Dermis blood vessel endothelial cell (primary cell): ENCODE data around the gene INO80D. TPM values are rescaled to one million over a fixed set of nuclear protein-coding genes. Genes with fewer than 3 reads are reported as not detected.
"Not testable (repeated sequence)": the region's sequence is repeated elsewhere in the genome, so short reads cannot be mapped to it uniquely, and the experiment has no call there.

Source experiments
- DNase-seq: peaks from one replicate; pipeline ENCODE4 v3.0.0; 2010
- total RNA-seq: library from RNA; depleted of rRNA; stranded (reverse); fragments of >200 nt; gene quantifications from 2 replicates; pipeline ENCODE4 v1.2.3, GENCODE V29; 2014

Gene INO80D, protein sequence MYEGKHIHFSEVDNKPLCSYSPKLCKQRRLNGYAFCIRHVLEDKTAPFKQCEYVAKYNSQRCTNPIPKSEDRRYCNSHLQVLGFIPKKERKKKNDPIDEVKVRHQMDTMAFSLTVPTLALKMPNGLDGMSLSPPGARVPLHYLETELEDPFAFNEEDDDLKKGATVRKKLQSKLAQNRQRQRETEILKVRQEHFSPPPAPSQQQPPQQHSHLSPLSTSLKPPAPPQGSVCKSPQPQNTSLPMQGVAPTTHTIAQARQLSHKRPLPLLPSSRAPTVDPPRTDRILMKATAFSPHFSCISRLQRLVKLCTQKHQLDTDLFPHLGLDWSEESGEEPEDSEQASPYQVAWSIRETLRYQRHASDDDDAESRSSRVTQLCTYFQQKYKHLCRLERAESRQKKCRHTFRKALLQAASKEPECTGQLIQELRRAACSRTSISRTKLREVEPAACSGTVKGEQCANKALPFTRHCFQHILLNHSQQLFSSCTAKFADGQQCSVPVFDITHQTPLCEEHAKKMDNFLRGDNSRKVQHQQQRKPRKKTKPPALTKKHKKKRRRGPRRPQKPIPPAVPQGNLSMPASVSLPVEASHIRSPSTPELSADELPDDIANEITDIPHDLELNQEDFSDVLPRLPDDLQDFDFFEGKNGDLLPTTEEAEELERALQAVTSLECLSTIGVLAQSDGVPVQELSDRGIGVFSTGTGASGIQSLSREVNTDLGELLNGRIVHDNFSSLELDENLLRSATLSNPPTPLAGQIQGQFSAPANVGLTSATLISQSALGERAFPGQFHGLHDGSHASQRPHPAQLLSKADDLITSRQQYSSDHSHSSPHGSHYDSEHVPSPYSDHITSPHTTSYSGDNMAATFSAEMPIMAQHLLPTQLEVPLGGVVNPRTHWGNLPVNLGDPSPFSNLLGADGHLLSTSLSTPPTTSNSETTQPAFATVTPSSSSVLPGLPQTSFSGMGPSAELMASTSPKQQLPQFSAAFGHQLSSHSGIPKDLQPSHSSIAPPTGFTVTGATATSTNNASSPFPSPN
- 10.4 and 12.9 TPM in 2 replicates for total RNA-seq

DNA sequence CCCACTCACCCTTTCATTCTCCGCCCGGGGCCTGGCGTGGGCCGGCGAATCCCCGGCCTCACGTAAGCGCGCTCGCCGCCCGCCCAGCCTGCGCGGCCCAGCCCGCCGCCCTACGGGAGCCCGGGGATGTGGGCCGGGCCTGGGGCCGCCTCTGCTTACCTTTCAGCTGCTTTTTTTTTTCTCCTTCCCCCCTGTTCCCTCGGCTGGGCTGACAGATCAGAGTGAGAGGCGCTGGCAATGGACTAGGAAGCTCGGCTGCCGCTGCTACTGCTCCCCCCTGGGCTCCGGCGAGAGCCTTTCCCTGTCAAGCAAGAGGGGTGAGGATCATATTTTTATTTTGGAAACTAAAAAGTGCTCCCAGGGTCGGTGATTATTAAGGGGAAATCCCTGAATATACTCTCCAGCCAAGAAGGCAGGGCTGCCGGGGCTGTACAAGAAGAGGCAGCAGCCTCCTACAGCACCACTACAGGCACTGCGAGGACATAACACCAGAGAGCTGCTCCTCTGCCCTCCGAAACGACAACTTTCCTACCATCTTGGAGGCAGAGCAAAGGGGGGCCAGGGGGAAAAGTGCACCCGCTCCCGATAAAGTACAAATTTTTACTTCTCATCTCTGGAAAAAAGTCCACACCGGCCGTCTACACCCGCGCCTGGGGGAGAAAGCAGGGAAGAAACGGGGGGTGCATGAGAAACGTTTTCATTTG is at the start of gene INO80D:
INO80D (minus strand) TSS at position 433 of the 704 bp plus-strand sequence. CDS start 23,158 bp downstream, outside the sequence.
- DNase-seq: peak; percentile 90

DNA sequence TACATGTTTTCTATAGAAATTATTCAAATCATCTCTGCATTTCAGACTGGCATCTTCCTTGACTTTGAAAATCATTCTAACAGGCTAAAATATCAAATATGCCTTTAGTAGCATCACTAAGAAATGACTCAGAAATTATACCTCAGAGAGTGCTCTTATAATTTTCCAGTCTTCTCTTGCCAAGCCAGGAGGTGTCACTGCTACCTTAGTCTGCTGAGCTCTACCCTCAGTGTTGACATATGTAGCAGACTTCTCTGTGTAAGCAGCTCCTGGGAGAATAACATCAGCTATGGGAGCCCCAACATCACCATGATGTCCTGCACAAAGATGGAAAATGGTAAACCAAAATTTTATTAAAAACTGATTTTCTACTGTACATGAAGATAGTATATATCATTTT is 41.7 kb upstream of the INO80D start:
- no peak for DNase-seq

DNA sequence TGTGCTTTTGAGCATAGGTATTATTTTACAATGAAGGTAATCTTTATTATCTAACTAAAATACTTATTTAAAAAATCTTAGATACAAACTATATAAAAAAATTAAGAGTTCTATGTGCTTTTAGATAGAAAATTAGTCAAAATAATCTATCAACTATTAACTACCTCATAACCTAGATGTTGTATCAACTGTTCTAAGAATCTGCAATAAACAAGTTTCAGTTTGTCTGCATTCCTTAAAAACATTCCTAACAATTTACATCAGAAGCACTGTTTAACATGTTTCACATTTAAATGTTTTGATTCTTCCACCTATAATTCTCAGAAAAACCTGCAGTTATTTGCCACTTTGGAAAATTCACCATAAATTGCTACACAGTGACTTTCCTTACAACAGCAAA is 39.9 kb upstream of the INO80D start:
- no peak for DNase-seq

DNA sequence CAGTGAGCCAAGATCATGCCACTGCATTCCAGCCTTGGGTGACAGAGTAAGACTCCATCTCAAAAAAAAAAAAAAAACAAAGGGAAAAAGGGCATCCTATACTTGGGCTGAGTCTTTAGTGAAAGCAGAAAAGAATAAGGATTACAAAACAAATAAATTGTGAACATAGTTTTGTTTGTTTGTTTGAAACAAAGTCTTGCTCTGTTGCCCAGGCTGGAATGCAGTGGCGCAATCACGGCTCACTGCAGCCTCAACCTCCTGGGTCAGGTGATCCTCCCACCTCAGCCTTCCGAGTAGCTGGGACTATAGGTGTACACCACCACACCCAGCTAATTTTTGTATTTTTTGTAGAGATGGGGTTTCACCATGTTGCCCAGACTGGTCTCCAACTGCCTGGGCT is 36.6 kb upstream of the INO80D start:
- not testable (repeated sequence) for DNase-seq

DNA sequence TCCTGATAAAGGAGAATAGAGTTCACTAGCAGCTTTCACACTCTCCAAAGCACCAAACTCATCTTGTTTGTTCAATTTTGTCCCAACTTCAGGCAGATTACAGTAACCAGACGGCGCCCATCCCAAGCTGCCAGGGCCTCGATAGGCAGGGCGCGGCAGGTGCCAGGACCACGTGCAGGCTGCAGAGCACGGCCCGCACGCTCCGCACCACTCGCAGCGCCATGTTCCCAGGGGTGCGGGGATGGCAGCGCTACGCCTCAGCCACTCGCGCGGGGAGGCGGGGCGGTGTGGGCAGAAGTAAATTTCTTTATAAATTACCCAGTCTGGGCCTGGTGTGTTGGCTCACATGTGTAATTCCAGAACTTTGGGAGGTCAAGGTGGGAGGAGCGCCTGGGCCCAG is 30.3 kb upstream of the INO80D start:
- DNase-seq: no peak

DNA sequence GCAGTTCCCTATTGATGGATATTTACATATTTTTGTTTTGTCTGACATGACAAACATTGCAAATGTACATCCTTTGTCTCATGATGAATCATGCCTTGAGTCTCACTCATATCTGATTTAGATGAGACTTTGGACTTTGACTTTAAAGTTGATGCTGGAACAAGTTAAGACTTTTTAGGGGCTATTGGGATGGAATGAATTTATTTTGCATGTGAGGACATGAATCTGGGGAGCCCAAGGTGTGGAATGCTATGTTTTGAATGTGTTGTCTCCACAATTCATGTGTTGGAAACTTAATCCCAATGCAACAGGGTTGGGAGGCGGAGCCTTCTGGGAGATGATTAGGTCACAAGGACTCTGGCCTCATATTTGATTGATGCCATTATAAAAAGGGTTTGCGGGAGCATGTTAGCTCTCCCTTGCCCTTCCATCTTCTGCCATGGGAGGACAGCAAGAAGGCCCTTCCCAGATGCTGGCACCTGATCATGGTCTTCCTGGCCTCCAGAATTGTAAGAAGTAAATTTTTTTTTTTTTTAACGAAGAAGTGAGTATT is 29.1 kb upstream of the INO80D start:
- no peak for DNase-seq

DNA sequence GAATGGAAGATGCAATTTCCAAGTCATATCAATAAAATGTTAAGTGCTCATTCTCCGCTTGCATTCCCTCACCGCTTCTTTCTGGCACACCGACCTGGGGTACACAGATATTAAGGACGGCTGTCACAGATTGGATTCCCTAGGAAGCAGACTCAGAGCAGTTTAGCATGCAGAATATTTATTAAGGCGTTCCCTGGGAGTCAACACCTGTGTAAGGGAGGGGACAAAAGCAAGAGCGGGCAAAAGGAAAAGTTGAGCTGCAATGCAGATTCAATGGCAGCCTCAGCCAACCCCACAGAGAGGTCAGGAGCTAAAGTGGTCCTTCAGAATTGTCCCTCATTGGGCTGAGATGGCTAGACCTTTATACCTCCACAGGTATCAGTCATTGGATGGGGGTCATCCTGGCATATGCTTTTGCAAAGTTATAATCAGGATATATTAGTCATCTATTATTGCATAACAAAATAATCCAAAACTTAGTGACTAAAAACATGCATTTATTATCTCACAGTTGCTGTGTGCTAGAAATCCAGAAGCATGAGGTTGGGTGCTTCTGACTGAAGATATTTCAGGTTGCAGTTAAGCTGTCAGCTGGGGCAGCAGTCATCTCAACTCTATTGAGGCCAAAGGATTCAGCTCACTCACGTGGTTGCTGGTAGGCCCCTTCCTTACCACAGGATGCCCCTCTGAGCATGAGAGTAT is 27.0 kb upstream of the INO80D start:
- DNase-seq: no peak

DNA sequence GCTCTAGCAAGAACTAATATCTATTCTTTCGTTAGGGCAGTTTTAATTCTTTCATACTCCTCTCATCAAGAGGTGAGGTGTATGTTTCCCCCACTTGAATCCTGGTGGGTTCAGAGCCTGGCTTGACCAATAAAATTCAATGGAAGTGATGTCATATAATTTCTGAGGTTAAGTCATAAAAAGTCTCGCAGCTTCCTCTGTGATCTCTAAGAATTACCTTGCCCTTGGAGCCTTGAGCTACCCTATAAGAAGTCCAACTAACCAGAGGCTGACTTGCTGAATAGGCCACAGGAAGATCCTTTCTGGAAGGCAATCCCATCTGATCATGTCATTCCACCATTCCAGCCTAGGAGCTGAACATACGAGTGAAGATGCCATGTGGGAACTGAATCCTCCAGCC is 26.1 kb upstream of the INO80D start:
- no peak for DNase-seq

DNA sequence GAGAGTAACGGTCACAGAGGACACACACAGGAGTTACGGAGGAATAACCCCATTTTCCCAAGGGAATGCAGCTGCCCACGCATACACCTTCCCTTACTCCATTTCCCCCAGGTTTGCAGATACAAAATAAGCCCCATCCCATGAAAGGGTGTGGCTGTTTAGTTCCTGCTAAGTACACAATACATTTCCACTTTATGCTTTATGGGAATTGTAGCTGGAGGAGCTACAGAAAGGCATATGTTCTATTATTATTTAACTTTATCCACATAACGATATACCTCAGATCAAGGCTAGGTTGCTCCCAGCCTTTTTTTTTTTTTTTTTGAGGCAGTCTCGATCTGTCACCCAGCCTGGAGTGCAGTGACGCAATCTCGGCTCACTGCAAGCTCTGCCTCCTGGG is 22.7 kb upstream of the INO80D start:
- no peak for DNase-seq

DNA sequence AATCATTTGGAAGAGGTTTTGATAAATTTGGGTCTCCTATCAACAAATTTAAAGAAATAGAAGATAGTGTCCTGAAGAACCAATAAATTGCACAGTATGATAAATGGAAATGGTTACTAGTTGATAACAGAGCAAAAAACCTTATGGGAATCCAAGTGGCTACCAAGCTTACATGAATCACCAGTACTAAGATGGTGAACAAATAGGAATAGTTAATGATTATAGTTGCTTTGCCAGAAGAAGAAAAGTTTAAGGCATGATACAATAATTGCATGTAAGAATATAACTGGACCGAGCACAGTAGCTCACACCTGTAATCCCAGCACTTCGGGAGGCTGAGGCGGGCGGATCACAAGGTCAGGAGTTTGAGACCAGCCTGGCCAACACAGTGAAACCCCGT is 19.6 kb upstream of the INO80D start:
- DNase-seq: no peak

DNA sequence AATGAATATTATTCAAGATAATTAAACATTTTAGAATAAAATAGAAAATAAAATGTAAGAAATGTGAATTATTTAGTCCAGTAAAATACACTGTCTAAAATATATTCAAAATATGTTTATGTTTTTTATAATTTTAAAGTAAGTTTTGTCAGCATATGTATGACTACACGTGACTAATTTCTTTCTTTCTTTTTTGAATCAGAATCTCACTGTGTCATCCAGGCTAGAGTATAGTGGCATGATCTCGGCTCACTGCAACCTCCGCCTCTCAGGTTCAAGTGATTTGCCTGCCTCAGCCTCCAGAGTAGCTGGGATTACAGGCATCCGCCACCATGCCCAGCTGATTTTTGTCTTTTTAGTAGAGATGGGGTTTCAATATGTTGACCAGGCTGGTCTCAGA is 19.1 kb upstream of the INO80D start:
- no peak for DNase-seq

DNA sequence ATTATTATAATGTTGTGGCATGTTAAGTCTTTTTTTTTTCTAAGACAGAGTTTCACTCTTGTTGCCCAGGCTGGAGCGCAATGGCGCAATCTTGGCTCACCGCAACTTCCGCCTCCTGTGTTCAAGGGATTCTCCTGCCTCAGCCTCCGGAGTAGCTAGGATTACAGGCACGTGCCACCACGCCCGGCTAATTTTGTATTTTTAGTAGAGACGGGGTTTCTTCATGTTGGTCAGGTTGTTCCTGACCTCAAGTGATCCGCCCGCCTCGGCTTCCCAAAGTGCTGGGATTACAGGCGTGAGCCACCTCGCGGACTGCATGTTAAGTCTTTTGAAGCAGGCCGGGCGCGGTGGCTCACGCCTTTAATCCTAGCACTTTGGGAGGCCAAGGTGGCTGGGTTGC is 12.9 kb upstream of the INO80D start:
- DNase-seq: not testable (repeated sequence)

DNA sequence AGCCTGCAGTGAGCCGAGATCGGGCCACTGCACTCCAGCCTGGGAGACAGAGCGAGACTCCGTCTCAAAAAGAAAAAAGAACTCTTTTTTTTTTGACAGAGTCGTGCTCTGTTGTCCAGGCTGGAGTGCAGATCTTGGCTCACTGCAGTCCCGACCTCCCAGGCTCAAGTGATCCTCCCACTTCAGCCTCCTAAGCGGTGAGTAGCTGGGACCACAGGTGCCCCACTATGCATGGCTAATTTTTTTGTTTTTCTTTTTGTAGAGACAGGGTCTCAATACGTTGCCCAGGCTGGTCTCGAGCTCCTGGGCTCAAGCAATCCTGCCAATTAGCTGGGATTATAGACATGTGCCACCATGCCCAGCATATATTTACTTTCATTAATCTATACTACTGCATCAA is 12.5 kb upstream of the INO80D start:
- no peak for DNase-seq

DNA sequence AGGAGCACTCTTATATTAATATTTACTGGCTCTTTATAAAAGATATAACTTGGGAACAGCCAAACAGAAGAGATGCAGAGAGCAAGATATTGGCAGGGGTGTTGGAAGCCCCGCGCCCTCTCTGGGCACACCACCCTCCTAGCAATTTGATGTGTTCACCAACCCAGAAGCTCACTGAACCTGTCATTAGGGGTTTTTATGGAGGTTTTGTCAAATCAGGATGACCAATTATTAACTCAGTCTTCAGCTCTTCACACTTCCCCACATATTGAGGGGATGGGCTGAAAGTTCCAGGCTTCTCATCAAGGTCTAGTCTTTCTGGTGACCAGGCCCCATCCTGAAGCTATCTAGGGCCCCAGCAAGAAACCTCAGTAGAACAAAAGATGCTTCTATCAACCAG is 10.9 kb upstream of the INO80D start:
- DNase-seq: no peak

DNA sequence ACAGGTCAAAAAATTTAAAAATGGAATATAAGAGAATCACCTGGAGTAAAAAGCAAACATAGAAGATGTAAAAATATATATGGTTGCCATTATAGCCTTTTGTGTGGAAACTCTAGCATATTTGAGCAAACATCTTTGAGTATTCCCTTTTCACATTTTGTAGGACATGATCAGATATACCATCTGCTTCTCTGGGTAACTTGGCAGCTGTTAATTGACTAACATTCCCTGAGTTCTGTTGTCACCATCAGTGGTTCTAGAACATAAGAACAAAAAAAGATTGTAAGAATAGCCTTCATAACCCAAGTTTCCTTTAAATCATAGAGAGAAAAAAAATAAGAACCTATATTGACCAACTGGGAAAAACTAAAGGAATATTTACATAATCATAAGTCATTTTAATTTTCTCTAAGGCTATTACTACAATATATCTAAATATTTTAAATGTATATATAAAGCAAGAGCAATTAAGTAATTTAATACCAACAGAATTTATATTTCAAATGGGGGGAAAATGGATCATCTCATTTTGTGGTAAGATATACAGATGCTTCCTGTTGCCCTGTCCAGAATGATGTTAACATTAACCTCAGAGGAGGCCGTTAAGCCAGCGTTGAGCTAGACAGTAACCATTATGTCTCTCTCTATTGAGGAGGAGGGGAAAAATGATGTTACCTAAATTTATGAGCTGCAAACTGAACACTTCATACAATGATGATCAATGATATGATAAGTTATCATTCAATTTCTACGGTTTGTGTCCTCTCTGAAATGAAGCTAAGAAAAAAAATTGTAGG is 9.8 kb upstream of the INO80D start:
- DNase-seq: no peak

DNA sequence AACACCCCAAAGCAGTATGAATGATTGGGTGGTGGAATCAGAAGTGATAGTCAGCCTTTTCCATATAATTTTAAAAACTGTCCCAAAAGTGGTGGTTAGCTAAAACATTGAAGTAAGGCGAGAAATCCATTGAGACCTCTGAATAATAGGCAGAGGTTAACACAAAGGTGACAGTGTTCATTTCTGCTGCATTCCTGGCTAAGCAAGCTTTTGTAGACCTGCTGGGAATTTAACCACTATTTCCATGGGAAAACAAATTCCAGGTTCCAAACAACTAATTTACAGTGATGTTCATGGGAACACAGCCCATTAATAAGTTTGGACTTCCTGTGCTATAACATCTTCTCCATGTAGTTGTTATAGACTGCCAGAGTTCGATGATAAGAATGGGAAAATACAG is 6.3 kb upstream of the INO80D start:
- no peak for DNase-seq

DNA sequence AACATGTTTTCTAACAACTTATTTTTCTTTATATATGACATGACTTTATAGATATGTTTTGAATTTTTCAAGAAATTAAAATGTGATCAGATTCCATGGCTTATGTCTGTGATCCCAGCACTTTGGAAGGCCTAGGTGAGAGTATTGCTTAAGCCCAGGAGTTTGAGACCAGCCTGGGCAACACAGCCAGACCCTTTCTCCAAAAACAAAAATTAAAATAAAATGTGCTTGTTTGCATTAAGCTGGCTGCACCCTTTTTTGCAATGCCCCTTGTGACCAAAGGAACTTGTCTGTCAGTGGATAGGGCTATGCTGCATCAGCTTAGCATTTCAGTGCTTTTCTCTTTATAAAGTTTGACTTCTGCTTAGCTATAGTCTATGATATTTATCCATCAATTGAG is 2.3 kb upstream of the INO80D start:
- DNase-seq: no peak

DNA sequence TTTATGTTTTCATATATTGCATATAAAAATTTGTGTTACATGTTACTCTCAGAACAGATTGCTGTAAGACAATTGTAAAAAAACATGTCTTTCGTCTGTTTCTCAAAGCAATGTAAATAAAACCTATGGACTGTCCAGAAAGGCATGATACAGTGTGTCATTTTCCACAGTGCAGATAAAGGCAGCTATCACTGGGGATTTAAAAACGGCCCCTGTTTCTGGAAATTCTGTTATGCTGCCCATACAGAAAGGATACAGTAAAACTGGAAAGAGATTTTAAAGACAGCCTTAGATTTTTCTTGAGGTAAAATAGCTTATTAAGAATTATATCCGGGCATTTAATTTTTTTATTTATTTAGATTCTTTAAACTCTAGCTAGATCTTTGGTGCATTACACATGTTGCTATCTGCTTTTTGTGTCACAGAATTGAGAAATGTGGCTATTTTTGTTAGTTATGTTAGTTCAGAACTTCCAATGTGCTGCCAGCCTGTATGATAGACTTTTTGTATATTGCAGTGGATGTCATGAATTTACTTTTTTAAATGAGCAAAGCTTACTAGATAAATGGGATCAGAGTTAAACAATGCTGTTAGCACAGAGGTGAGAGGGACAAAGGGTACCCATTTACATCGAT is 859 bp upstream of the INO80D start:
- DNase-seq: peak; percentile 42

DNA sequence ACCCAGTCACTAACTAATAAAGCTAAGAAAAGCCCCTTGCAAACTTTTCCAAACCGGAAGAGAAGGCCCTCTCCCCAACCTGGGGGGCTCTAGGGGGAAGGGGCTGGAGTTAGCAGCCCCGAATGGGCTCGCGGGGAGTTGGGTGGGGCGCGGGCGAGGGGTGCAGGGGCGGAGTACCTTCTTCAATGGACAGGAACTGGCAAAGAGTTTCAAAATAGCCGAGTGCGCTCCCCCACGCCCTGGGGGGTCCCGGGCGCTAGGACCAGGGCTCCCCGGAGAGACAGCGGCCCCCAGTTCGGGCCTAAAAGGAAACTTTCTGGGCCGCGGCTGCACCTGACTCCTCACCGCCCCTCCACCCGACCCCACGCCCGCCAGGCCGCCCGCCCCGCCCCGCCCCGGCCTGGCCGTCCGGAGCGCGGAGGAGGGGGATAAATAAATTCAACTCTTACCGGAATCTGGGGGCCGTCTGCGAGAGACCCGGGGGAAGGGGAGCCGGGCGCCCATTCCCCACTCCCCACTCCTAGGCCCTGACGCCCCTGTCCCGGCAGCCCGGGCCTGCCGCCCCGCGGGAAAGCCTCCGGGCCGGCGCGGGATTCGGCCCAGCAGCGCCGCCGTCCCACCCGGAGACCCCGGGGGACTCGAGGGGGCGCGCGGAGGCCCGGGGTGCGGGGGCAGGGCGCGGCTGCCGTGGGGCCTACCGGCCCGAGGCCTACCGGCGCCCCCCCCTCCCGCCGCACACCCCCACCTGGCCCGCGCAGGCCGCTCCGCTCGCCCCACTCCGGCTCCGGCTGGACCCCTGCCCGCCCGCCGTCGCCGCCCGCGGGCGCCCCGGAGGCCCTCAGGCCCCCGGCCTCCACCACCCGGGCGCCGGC is 868 bp downstream of the INO80D start:
- DNase-seq: peak; percentile 40
